Measurements from ENCODE around the gene HPS5. TPM values are rescaled to one million over a fixed set of nuclear protein-coding genes. Genes with fewer than 3 reads are reported as not detected.

Gene HPS5
- total and polyA plus RNA-seq, 2 of the 13 experiments (the other 11 are each of a cell fraction or from before 2014, with no cell fraction given) = 6.6 to 25.5 TPM

DNA sequence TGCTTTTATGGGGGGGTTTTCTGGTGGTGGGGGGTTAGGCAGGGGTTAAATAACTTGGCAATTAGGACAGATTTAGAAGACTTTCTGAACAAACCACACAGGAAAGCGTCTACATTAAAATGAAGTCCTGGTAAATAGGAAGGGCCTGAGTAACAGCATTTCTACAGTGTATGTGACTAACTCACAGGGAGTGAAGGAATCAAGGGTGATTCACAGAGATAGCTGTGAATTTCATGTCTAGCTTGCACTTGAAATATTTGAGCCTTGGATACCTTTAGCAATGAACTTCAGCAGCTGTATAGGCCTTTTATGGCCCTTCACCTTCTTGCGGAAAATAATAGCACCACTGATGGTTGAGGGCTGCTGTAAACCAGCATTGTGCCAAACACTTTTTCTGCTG, 46.3 kb upstream of the HPS5 start:
- Histone ChIP-seq H2AFZ (ENCODE audit: low read length) (no peak overlapping the region), H3K9ac (ENCODE audit: insufficient read depth, low read depth, low read length) (no peak overlapping the region), H3K4me2 (ENCODE audit: low read depth, low read length) (no peak overlapping the region), H3K36me3 (replicated peaks in 1 of 2; ENCODE audit: control insufficient read depth in 1 of 2, insufficient read depth in 2 of 2, low read length in 2 of 2) (peaks cover 9 to 26% of the 10 kb centered on the region in 2 experiments; a peak in 4 of 5 replicates), H3K4me1 (ENCODE audit: insufficient read depth, low read length) (peaks cover 12% of the 10 kb centered on the region; the same call in 1 of the 2 replicates), H3K9me3 (ENCODE audit: low read length) (no peaks in the 10 kb centered on the region), H3K79me2 (ENCODE audit: insufficient read depth, low read length) (no peaks in the 10 kb centered on the region), H3K4me3 (replicated peaks in 1 of 3; ENCODE audit: insufficient read depth in 1 of 3, low read depth in 2 of 3, low read length in 3 of 3) (no peak overlapping the region), H3K27ac (ENCODE audit: extremely low read length, insufficient read depth, low read length) (no peak overlapping the region), H4K20me1 (ENCODE audit: insufficient read depth, low read length) (no peaks in the 10 kb centered on the region), H3K27me3 (ENCODE audit: control insufficient read depth in 1 of 2, insufficient read depth in 2 of 2, low read length in 2 of 2) (no peaks in the 10 kb centered on the region)
- ATAC-seq (no peak), DNase-seq (ENCODE audit: low spot score) (no peak), FAIRE-seq (no peak)
- ChIA-PET CTCF (ENCODE audit: low intra/inter-chr PET ratio, low total read pairs) (no interaction called here), POLR2A (interaction anchor here (2.1 to 2.7 kb wide), 2 partner anchors 16 to 26 kb away, joined by 4 to 6 read pairs; partner anchors contain the start of gene LDHA)
- WGBS (ENCODE audit: low lambda C conversion rate) = 100% methylated on average over 2 of the region's 2 CpGs
- in situ Hi-C loops (cut with HindIII; ENCODE audit: extremely low pct_ligation_motif_present, low pct_unique_long_range_greater_than_20kb) (no loop called here), intact Hi-C loops (cut with micrococcal nuclease; ENCODE audit: unreplicated experiment) (no loop called here)
- BruUV-seq (replicated peaks) = TSS peak; percentile 37
- no peak for TF ChIP-seq NFIC (IDR thresholded peaks at IDR 0.05; ENCODE audit: low read length)
- TF ChIP-seq MXI1 (IDR thresholded peaks at IDR 0.05; ENCODE audit: borderline replicate concordance, low read depth, low read length) = no peak
- TF ChIP-seq MYNN (CRISPR knock-in tag; IDR thresholded peaks at IDR 0.05; ENCODE audit: low read depth) = no peak
- TF ChIP-seq HOXD1 (CRISPR knock-in tag; IDR thresholded peaks at IDR 0.05) = no peak
- TF ChIP-seq ZNF3 (CRISPR knock-in tag; IDR thresholded peaks at IDR 0.05) = no peak
- TF ChIP-seq NONO (IDR thresholded peaks at IDR 0.05) = no peak
- TF ChIP-seq NONO (CRISPR knock-in tag; conservative IDR thresholded peaks at IDR 0.05) = no peak
- TF ChIP-seq JUN (CRISPR knock-in tag; IDR thresholded peaks at IDR 0.05) = no peak
- TF ChIP-seq, protein P1, sequence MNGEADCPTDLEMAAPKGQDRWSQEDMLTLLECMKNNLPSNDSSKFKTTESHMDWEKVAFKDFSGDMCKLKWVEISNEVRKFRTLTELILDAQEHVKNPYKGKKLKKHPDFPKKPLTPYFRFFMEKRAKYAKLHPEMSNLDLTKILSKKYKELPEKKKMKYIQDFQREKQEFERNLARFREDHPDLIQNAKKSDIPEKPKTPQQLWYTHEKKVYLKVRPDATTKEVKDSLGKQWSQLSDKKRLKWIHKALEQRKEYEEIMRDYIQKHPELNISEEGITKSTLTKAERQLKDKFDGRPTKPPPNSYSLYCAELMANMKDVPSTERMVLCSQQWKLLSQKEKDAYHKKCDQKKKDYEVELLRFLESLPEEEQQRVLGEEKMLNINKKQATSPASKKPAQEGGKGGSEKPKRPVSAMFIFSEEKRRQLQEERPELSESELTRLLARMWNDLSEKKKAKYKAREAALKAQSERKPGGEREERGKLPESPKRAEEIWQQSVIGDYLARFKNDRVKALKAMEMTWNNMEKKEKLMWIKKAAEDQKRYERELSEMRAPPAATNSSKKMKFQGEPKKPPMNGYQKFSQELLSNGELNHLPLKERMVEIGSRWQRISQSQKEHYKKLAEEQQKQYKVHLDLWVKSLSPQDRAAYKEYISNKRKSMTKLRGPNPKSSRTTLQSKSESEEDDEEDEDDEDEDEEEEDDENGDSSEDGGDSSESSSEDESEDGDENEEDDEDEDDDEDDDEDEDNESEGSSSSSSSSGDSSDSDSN (CRISPR knock-in tag; IDR thresholded peaks at IDR 0.05) = no peak
- TF ChIP-seq, protein P2, sequence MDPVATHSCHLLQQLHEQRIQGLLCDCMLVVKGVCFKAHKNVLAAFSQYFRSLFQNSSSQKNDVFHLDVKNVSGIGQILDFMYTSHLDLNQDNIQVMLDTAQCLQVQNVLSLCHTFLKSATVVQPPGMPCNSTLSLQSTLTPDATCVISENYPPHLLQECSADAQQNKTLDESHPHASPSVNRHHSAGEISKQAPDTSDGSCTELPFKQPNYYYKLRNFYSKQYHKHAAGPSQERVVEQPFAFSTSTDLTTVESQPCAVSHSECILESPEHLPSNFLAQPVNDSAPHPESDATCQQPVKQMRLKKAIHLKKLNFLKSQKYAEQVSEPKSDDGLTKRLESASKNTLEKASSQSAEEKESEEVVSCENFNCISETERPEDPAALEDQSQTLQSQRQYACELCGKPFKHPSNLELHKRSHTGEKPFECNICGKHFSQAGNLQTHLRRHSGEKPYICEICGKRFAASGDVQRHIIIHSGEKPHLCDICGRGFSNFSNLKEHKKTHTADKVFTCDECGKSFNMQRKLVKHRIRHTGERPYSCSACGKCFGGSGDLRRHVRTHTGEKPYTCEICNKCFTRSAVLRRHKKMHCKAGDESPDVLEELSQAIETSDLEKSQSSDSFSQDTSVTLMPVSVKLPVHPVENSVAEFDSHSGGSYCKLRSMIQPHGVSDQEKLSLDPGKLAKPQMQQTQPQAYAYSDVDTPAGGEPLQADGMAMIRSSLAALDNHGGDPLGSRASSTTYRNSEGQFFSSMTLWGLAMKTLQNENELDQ (CRISPR knock-in tag; IDR thresholded peaks at IDR 0.05; ENCODE audit: borderline replicate concordance) = no peak
- TF ChIP-seq MIER3 (CRISPR knock-in tag; IDR thresholded peaks at IDR 0.05; ENCODE audit: borderline replicate concordance) = no peak
- no peak for TF ChIP-seq RXRA (CRISPR knock-in tag; IDR thresholded peaks at IDR 0.05)
- no peak for TF ChIP-seq MTF1 (CRISPR knock-in tag; IDR thresholded peaks at IDR 0.05)
- TF ChIP-seq, protein P3, sequence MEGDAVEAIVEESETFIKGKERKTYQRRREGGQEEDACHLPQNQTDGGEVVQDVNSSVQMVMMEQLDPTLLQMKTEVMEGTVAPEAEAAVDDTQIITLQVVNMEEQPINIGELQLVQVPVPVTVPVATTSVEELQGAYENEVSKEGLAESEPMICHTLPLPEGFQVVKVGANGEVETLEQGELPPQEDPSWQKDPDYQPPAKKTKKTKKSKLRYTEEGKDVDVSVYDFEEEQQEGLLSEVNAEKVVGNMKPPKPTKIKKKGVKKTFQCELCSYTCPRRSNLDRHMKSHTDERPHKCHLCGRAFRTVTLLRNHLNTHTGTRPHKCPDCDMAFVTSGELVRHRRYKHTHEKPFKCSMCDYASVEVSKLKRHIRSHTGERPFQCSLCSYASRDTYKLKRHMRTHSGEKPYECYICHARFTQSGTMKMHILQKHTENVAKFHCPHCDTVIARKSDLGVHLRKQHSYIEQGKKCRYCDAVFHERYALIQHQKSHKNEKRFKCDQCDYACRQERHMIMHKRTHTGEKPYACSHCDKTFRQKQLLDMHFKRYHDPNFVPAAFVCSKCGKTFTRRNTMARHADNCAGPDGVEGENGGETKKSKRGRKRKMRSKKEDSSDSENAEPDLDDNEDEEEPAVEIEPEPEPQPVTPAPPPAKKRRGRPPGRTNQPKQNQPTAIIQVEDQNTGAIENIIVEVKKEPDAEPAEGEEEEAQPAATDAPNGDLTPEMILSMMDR (CRISPR knock-in tag; IDR thresholded peaks at IDR 0.05) = no peak
- no peak for TF ChIP-seq CEBPB (IDR thresholded peaks at IDR 0.05; ENCODE audit: borderline replicate concordance, low read depth, low read length)
- no peak for TF ChIP-seq MED8 (CRISPR knock-in tag; IDR thresholded peaks at IDR 0.05; ENCODE audit: insufficient replicate concordance)
- TF ChIP-seq CBX2 (IDR thresholded peaks at IDR 0.05; ENCODE audit: low read depth, low read length) = no peak
- TF ChIP-seq CBX2 (CRISPR knock-in tag; IDR thresholded peaks at IDR 0.05; ENCODE audit: low read depth) = no peak
- no peak for TF ChIP-seq ZNF792 (CRISPR knock-in tag; IDR thresholded peaks at IDR 0.05)
- TF ChIP-seq KLF16 (CRISPR knock-in tag; IDR thresholded peaks at IDR 0.05) = no peak
- no peak for TF ChIP-seq ZNF263 (CRISPR knock-in tag; IDR thresholded peaks at IDR 0.05)
- no peak for TF ChIP-seq ZNF605 (CRISPR knock-in tag; IDR thresholded peaks at IDR 0.05)
